A673 (cell line): ENCODE results near the gene ILRUN.

Experiments
- CTCF ChIP-seq: fragments of 300-800, 200-600 bp; sonication (generic); conservative IDR thresholded peaks from 2 replicates; pipeline ENCODE4 v1.5.1; 2017; ENCODE audit warnings: low read depth, mild to moderate bottlenecking, antibody characterized with exemption, low read length, moderate library complexity, mixed read lengths
- EZH2 ChIP-seq: fragments of 200-600 bp; sonication (generic); IDR thresholded peaks from 2 replicates; pipeline ENCODE4 v1.6.1; 2017; ENCODE audit warnings: borderline replicate concordance, low read depth, mild to moderate bottlenecking, mixed read lengths, antibody characterized with exemption, low read length; ENCODE audit not compliant: poor library complexity, severe bottlenecking

GRCh38 chr6:34705241-34705640, 8.7 kb upstream of the ILRUN start:
- TF ChIP-seq EZH2 (no peak), CTCF (no peak)
